Body of pancreas (tissue), 4 donors: ENCODE measurements around the gene RGS5.

ENCODE experiments used
- CTCF ChIP-seq, 7 experiments: fragments of 450-650 bp in 4 of 7; fragments of 200-600 bp in 3 of 7; sonication (generic) in 3 of 7; IDR thresholded peaks; one replicate each; pipeline ENCODE4 v1.5.1; 2016 to 2019; ENCODE audit warnings: antibody characterized with exemption in 7 of 7
- POLR2A ChIP-seq, 3 donors: fragments of 450-650 bp; IDR thresholded peaks; one replicate each; pipeline ENCODE4 v1.6.1; 2016; ENCODE audit warnings: antibody characterized with exemption in 3 of 3, mild to moderate bottlenecking in 2 of 3

GRCh38 chr1:163166886-163167555 is 35.7 kb downstream of the RGS5 start:
- TF ChIP-seq CTCF (IDR thresholded peaks at IDR 0.05) (no peak), POLR2A (IDR thresholded peaks at IDR 0.05) (no peak)
